GM19023 (cell line): ENCODE data around the gene STPG2.

ENCODE experiments used
- ATAC-seq: cut with Tn5 transposase; IDR thresholded peaks from one replicate; pipeline ENCODE4 v1.9.1; 2021; ENCODE audit warnings: mild to moderate bottlenecking, moderate library complexity; ENCODE audit not compliant: unreplicated experiment

STPG2 gene

GRCh38 chr4:98094118-98094517 is 49.2 kb downstream of the STPG2 start:
- ATAC-seq = no peak

GRCh38 chr4:98093662-98094061 is 49.6 kb downstream of the STPG2 start:
- no peak for ATAC-seq

GRCh38 chr4:98092833-98093439 is 50.3 kb downstream of the STPG2 start:
- no peak for ATAC-seq

GRCh38 chr4:98081936-98082335 is 61.3 kb downstream of the STPG2 start:
- no peak for ATAC-seq

- ATAC-seq = no peak
Measured at GRCh38 chr4:98068495-98068894, 74.8 kb downstream of the STPG2 start.

GRCh38 chr4:98055800-98056501 is 87.3 kb downstream of the STPG2 start:
- no peak for ATAC-seq

- ATAC-seq = no peak
Measured at GRCh38 chr4:98046665-98047064, 96.6 kb downstream of the STPG2 start.

GRCh38 chr4:98030059-98030458 is 113.2 kb downstream of the STPG2 start:
- ATAC-seq = no peak

- ATAC-seq = no peak
Measured at GRCh38 chr4:98027827-98028226, 115.4 kb downstream of the STPG2 start.

- no peak for ATAC-seq
Measured at GRCh38 chr4:98026362-98026761, 116.9 kb downstream of the STPG2 start.

- no peak for ATAC-seq
Measured at GRCh38 chr4:98006814-98007412, 136.4 kb downstream of the STPG2 start.

GRCh38 chr4:98006060-98006459 is 137.2 kb downstream of the STPG2 start:
- ATAC-seq = no peak

GRCh38 chr4:98000940-98001339 is 142.3 kb downstream of the STPG2 start:
- no peak for ATAC-seq

- ATAC-seq = no peak
Measured at GRCh38 chr4:97998203-97998602, 145.1 kb downstream of the STPG2 start.

- ATAC-seq = no peak
Measured at GRCh38 chr4:97994765-97995465, 148.4 kb downstream of the STPG2 start.

GRCh38 chr4:97990409-97990808 is 152.9 kb downstream of the STPG2 start:
- no peak for ATAC-seq

GRCh38 chr4:97987019-97987648 is 156.1 kb downstream of the STPG2 start:
- no peak for ATAC-seq

GRCh38 chr4:97984545-97985131 is 158.6 kb downstream of the STPG2 start:
- no peak for ATAC-seq

GRCh38 chr4:97978791-97979488 is 164.3 kb downstream of the STPG2 start:
- no peak for ATAC-seq
